Karpas-422 (cell line): ENCODE measurements around the gene LPCAT2. TPM values are rescaled to one million over a fixed set of nuclear protein-coding genes. Genes with fewer than 3 reads are reported as not detected.

Source experiments
- DNase-seq: peaks from one replicate; pipeline ENCODE4 v3.0.0-alpha.2; 2015
- H2AFZ ChIP-seq: fragments of 200-600 bp; sonication (generic); 2 replicates; pipeline ENCODE4 v1.6.1; 2014; ENCODE audit warnings: antibody characterized with exemption, low read length, mixed read lengths
- H3K27ac ChIP-seq: fragments of 200-600 bp; sonication (generic); 2 replicates; pipeline ENCODE4 v1.5.1; 2014; ENCODE audit warnings: mild to moderate bottlenecking, low read length, moderate library complexity
- H3K27me3 ChIP-seq: fragments of 200-600 bp; sonication (generic); 2 replicates; pipeline ENCODE4 v1.6.1; 2014; ENCODE audit warnings: low read length, mixed read lengths
- H3K36me3 ChIP-seq: fragments of 200-600 bp; sonication (generic); 2 replicates; pipeline ENCODE4 v1.6.1; 2014; ENCODE audit warnings: low read length, mixed read lengths; ENCODE audit not compliant: insufficient read depth
- H3K4me1 ChIP-seq: fragments of 200-600 bp; sonication (generic); 2 replicates; pipeline ENCODE4 v1.6.1; 2014; ENCODE audit warnings: mild to moderate bottlenecking, low read length, mixed read lengths
- H3K4me2 ChIP-seq: fragments of 200-600 bp; sonication (generic); 2 replicates; pipeline ENCODE4 v1.6.1; 2014; ENCODE audit warnings: low read length, low read depth, mild to moderate bottlenecking; ENCODE audit not compliant: poor library complexity, severe bottlenecking
- H3K4me3 ChIP-seq: fragments of 200-600 bp; sonication (generic); 2 replicates; pipeline ENCODE4 v1.5.1; 2014; ENCODE audit warnings: mild to moderate bottlenecking, antibody characterized with exemption, low read length, mixed read lengths
- H3K79me2 ChIP-seq: fragments of 200-600 bp; sonication (generic); 2 replicates; pipeline ENCODE4 v1.6.1; 2014; ENCODE audit warnings: mild to moderate bottlenecking, low read length, mixed read lengths
- H3K9ac ChIP-seq: fragments of 200-600 bp; sonication (generic); 2 replicates; pipeline ENCODE4 v1.6.0; 2014; ENCODE audit warnings: low read length
- H3K9me2 ChIP-seq: fragments of 200-600 bp; sonication (generic), shearing (Covaris generic); replicated peaks from 2 replicates; pipeline ENCODE4 v1.6.0; 2014; ENCODE audit warnings: mild to moderate bottlenecking, low read length, moderate library complexity; ENCODE audit not compliant: insufficient read depth
- H3K9me3 ChIP-seq: fragments of 300-700, 200-600 bp; sonication (generic); 2 replicates; pipeline ENCODE4 v1.6.1; 2014; ENCODE audit warnings: low read length, mixed read lengths
- H4K20me1 ChIP-seq: fragments of 200-600 bp; sonication (generic); 2 replicates; pipeline ENCODE4 v1.6.1; 2014; ENCODE audit warnings: mild to moderate bottlenecking, antibody characterized with exemption, low read length, low read depth; ENCODE audit not compliant: insufficient read depth
- total RNA-seq: library from RNA; depleted of rRNA; stranded (reverse); fragments of >200 nt; shearing (Covaris generic); gene quantifications from 2 replicates; pipeline ENCODE4 v1.2.3, GENCODE V29; 2014; ENCODE audit warnings: low replicate concordance

The LPCAT2 gene
- total RNA-seq, 1 experiment from 2014 or later = not detected

DNA sequence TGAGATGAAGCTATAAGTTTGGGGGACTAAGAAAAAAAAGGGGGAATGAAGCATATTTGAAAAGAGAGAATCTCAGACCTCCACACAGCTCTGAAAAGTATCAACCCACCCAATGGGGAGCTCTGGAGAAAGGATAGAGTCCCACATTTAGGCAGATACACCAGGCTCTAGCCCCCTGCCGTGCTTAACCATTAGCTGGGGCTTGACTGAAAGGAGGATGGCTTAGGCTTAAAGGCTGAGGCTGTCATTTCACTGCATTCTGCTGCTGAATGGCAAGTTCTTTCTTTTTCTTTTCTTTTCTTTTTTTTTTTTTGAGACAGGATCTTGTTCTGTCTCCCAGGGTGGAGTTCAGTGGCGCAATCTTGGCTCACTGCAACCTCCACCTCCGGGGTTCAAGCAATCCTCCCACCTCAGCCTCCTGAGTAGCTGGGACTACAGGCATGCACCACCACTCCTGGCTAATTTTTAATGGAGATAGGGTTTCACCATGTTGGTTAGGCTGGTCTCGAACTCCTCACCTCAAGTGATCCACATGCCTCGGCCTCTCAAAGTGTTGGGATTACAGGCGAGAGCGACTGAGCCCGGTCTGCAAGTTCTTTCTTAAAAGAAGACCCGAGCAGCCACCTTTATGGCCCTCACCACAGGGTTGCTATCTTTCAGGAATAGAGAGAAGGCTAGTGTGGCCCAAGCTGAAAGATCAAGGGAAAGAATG, 38.9 kb upstream of the LPCAT2 start:
- no peaks in the 10 kb centered on the region for H3K36me3 ChIP-seq
- no peak overlapping the region for H3K4me3 ChIP-seq
- H3K27ac ChIP-seq = no peak overlapping the region
- H3K79me2 ChIP-seq = no peaks in the 10 kb centered on the region
- H3K27me3 ChIP-seq = no peaks in the 10 kb centered on the region
- H4K20me1 ChIP-seq = no peaks in the 10 kb centered on the region
- H3K4me2 ChIP-seq = no peak overlapping the region
- no peaks in the 10 kb centered on the region for H3K4me1 ChIP-seq
- no peak for DNase-seq
- no peak overlapping the region for H2AFZ ChIP-seq
- H3K9ac ChIP-seq = no peak overlapping the region
- no peaks in the 10 kb centered on the region for H3K9me2 ChIP-seq
- no peaks in the 10 kb centered on the region for H3K9me3 ChIP-seq

DNA sequence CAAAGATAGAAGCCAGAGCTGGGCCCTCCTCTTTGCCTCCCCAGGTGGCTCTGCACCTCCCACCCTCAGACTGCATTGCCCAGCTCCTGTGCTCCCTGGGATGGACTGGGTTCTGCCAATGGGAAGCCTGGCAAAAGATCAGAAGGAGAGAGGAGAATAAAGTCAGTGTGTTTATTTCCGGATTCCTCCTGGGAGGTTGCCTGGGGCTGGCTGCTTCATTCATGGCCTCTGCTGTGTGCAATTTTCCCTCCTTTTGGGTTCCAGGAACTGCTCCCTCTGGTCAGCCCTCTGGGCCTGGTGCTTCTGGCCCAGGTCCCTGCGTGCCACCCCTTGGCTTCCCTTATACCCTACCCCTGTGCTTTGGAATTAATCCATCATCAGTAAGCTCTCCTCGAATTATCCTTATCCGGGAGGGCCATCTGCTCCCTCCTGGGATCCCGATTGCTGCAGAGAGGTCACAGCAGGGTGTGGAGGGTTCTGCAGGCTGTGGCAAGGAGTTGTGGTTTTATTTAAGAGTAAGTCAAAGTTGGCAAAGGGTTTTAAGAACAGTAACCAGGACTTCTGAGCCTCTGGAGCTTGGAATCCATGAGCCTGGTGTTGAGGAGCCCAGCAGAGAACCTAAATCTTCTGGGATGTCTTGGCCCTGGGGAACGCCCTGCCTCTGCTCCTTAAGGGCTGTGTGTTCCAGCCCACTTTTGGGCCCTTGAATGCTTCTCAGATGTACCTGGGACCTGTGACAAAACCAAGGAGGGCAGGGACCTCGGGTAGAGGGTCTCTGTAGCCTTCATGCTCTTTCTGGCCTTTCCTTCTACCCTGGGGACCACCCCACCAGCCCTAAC, 38.1 kb upstream of the LPCAT2 start:
- H3K4me2 ChIP-seq = no peak overlapping the region
- H4K20me1 ChIP-seq = no peaks in the 10 kb centered on the region
- no peak overlapping the region for H3K27ac ChIP-seq
- DNase-seq = no peak
- H3K79me2 ChIP-seq = no peaks in the 10 kb centered on the region
- H3K36me3 ChIP-seq = no peaks in the 10 kb centered on the region
- H2AFZ ChIP-seq = no peak overlapping the region
- H3K9me3 ChIP-seq = no peaks in the 10 kb centered on the region
- no peak overlapping the region for H3K4me3 ChIP-seq
- no peaks in the 10 kb centered on the region for H3K4me1 ChIP-seq
- H3K9me2 ChIP-seq = no peaks in the 10 kb centered on the region
- H3K27me3 ChIP-seq = no peaks in the 10 kb centered on the region
- H3K9ac ChIP-seq = no peak overlapping the region

DNA sequence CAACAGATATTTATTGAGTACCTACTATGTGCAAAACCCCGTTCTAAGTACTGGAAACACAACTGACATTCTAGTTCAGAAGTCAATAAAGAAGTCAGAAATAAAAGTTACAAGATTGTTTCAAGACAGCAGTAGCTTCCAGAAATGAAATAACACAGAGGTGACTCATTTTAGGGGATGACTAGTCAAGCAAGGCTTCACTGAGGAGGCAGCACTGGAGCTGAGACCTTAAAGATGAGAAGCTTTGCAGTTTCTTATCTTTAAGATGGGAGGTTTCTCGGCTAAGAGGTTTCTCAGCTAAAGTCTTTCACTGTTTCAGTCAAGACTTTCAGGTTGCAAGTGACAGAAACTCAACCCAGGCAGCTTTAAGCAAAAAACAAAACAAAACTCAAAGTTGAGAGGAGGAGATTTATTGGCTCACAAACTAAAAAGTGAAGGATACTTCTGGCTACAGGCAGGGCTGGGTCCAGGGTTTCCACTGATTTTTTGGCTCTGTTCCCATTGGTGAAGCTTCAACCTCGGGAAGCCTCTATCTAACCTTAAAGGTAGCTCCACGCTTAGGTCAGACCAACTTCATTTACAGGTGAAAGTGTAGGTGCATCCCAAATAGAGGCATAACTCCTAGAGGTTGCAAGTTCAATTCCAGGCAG, 37.3 kb upstream of the LPCAT2 start:
- H3K4me2 ChIP-seq = no peak overlapping the region
- no peak overlapping the region for H3K27ac ChIP-seq
- H3K4me3 ChIP-seq = no peak overlapping the region
- H4K20me1 ChIP-seq = no peaks in the 10 kb centered on the region
- no peaks in the 10 kb centered on the region for H3K4me1 ChIP-seq
- no peaks in the 10 kb centered on the region for H3K79me2 ChIP-seq
- H3K36me3 ChIP-seq = no peaks in the 10 kb centered on the region
- no peaks in the 10 kb centered on the region for H3K27me3 ChIP-seq
- no peak overlapping the region for H2AFZ ChIP-seq
- no peak for DNase-seq
- H3K9me3 ChIP-seq = no peaks in the 10 kb centered on the region
- no peak overlapping the region for H3K9ac ChIP-seq
- H3K9me2 ChIP-seq = no peaks in the 10 kb centered on the region

DNA sequence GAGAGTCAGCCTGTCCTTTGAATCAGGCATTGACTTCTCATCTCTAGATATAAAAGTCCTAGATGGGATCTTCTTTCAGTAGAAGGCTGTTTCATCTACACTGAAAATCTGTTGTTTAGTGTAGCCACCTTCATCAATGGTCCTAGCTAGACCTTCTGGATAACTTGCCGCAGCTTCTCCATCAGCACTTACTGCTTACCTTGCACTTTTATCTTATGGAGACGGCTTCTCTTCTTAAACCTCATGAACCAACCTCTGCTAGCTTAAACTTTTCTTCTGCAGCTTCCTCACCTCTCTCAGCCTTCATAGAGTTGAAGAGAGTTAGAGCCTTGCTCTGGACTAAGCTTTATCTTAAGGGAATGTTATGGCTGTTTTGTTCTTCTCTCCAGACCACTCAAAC, 35.3 kb upstream of the LPCAT2 start:
- no peak overlapping the region for H2AFZ ChIP-seq
- no peaks in the 10 kb centered on the region for H3K79me2 ChIP-seq
- no peaks in the 10 kb centered on the region for H3K9me3 ChIP-seq
- no peak overlapping the region for H3K27ac ChIP-seq
- H4K20me1 ChIP-seq = no peaks in the 10 kb centered on the region
- H3K27me3 ChIP-seq = no peaks in the 10 kb centered on the region
- no peak overlapping the region for H3K4me3 ChIP-seq
- H3K36me3 ChIP-seq = no peaks in the 10 kb centered on the region
- DNase-seq = no peak
- H3K9ac ChIP-seq = no peak overlapping the region
- H3K4me1 ChIP-seq = no peaks in the 10 kb centered on the region
- H3K4me2 ChIP-seq = no peak overlapping the region
- no peaks in the 10 kb centered on the region for H3K9me2 ChIP-seq

DNA sequence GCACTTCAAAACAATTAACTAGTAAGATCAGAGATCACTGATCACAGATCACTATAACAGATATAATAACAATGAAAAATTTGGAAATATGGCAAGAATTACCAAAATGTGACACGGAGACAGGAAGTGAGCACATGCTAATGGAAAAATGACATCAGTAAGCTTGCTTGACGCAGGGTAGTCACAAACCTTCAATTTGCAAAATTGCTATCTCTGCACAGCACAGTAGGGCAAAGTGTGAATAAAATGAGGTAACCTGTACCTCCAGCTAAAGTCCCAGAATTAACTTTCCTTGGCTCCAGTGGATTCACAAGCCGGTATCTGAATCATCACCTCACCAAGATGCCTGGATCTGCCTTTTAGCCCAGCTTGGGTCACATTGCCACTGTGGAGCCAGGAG, 34.1 kb upstream of the LPCAT2 start:
- Histone ChIP-seq H3K9ac (no peak overlapping the region), H3K27ac (no peak overlapping the region), H3K27me3 (no peaks in the 10 kb centered on the region), H3K4me1 (no peaks in the 10 kb centered on the region), H4K20me1 (no peaks in the 10 kb centered on the region), H2AFZ (no peak overlapping the region), H3K4me3 (no peak overlapping the region), H3K4me2 (no peak overlapping the region), H3K79me2 (no peaks in the 10 kb centered on the region), H3K36me3 (no peaks in the 10 kb centered on the region), H3K9me2 (no peaks in the 10 kb centered on the region), H3K9me3 (no peaks in the 10 kb centered on the region)
- no peak for DNase-seq

- no peaks in the 10 kb centered on the region for H3K9me2 ChIP-seq
- no peaks in the 10 kb centered on the region for H3K27me3 ChIP-seq
- no peak overlapping the region for H3K4me2 ChIP-seq
- H3K9me3 ChIP-seq = no peaks in the 10 kb centered on the region
- DNase-seq = no peak
- H2AFZ ChIP-seq = no peak overlapping the region
- H3K4me3 ChIP-seq = no peak overlapping the region
- H3K27ac ChIP-seq = no peak overlapping the region
- H3K36me3 ChIP-seq = no peaks in the 10 kb centered on the region
- no peaks in the 10 kb centered on the region for H4K20me1 ChIP-seq
- H3K4me1 ChIP-seq = no peaks in the 10 kb centered on the region
- no peak overlapping the region for H3K9ac ChIP-seq
- no peaks in the 10 kb centered on the region for H3K79me2 ChIP-seq
These were observed 33.0 kb upstream of the LPCAT2 start for GRCh38 chr16:55475919-55476318.

DNA sequence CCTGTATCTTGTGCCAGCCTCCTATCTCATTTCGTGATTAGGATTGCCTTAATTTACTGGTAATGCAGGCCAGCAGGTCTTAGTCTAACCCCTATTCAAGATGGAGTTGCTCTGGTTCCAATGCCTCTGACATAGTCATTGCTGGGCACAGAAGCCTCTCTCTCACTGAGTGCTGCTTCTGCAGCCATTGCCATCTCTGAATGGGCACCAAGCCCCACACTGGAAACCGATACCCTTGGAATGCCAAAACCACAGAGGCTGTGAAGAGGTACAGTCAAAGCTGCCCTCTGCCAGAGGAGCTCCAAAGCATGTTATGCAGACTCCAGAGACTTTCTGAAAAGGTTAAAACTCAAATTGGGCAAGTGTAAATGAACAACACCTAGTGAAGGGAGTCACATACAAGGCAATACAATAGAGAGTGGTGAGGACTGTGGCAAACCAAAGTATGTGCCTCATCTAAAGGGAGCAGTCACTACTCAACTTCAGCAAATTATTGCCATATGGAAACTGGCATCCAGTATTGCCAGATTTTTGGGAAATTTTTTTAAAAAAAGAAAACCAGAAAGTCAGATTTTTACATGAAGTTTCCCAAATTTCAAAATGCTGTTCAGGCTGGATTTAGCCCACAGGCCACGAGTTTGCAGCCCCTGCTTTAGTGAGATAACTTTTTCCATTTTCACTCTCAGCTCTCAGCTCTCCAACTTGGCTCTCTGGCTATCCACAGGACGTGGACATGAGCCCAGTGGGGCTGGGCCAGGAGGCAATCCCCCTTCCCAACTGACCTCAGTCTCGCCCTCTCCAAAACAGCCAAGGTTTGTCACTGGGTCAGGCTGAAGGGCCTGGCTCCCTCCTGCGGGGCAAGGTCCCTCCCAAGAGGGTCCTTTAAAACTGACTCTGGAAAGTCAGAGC, 32.0 kb upstream of the LPCAT2 start:
- no peaks in the 10 kb centered on the region for H3K36me3 ChIP-seq
- no peak overlapping the region for H3K27ac ChIP-seq
- no peak for DNase-seq
- no peaks in the 10 kb centered on the region for H3K79me2 ChIP-seq
- no peaks in the 10 kb centered on the region for H3K9me3 ChIP-seq
- H3K9ac ChIP-seq = no peak overlapping the region
- H4K20me1 ChIP-seq = no peaks in the 10 kb centered on the region
- H3K4me3 ChIP-seq = no peak overlapping the region
- H3K4me2 ChIP-seq = no peak overlapping the region
- H3K4me1 ChIP-seq = no peaks in the 10 kb centered on the region
- H3K27me3 ChIP-seq = no peaks in the 10 kb centered on the region
- no peaks in the 10 kb centered on the region for H3K9me2 ChIP-seq
- H2AFZ ChIP-seq = no peak overlapping the region
